SW480 (cell line): Measurements from ENCODE around the gene C14orf180.
A peak's percentile ranks its signal among the peaks of the same experiment; 100 is the strongest.

Experiments used
- DNase-seq: peaks from one replicate; pipeline ENCODE4 v3.0.0-alpha.2; 2016; ENCODE audit warnings: low spot score

C14orf180 gene

GRCh38 chr14:104550340-104550860 is 29.2 kb upstream of the C14orf180 start:
- no peak for DNase-seq

GRCh38 chr14:104550861-104551728 is 28.5 kb upstream of the C14orf180 start:
- peak; percentile 75 for DNase-seq

GRCh38 chr14:104551851-104552737 is 27.5 kb upstream of the C14orf180 start:
- DNase-seq = no peak

GRCh38 chr14:104552738-104553125 is 26.8 kb upstream of the C14orf180 start:
- DNase-seq = no peak

- DNase-seq = no peak
Measured at GRCh38 chr14:104553166-104554087, 26.1 kb upstream of the C14orf180 start.

GRCh38 chr14:104554088-104554607 is 25.4 kb upstream of the C14orf180 start:
- no peak for DNase-seq

- no peak for DNase-seq
Measured at GRCh38 chr14:104554608-104555429, 24.7 kb upstream of the C14orf180 start.

GRCh38 chr14:104555430-104556255 is 23.9 kb upstream of the C14orf180 start:
- no peak for DNase-seq

GRCh38 chr14:104556256-104557021 is 23.1 kb upstream of the C14orf180 start:
- no peak for DNase-seq

GRCh38 chr14:104557086-104557485 is 22.5 kb upstream of the C14orf180 start:
- no peak for DNase-seq

- no peak for DNase-seq
Measured at GRCh38 chr14:104557766-104558165, 21.8 kb upstream of the C14orf180 start.

- no peak for DNase-seq
Measured at GRCh38 chr14:104558231-104559027, 21.1 kb upstream of the C14orf180 start.

- no peak for DNase-seq
Measured at GRCh38 chr14:104559028-104559803, 20.3 kb upstream of the C14orf180 start.

GRCh38 chr14:104559804-104560585 is 19.6 kb upstream of the C14orf180 start:
- DNase-seq = no peak

GRCh38 chr14:104560586-104560945 is 19.0 kb upstream of the C14orf180 start:
- no peak for DNase-seq

GRCh38 chr14:104561124-104561557 is 18.4 kb upstream of the C14orf180 start:
- DNase-seq = no peak
